Caco-2 (cell line): ENCODE measurements around the gene TSPAN31. TPM values are rescaled to one million over a fixed set of nuclear protein-coding genes. Genes with fewer than 3 reads are reported as not detected.

Experiments
- BruUV-seq: library from RNA; stranded (reverse); fragments of 400-500 nt; replicated peaks from 2 replicates; lab custom pipeline; 2021; lab: Mats Ljungman, UMichigan
- CTCF ChIA-PET: fragments of 300-600 bp; sonication (Branson Sonifier 250); formaldehyde crosslinking; loops from one replicate; lab custom pipeline; 2022; ENCODE audit warnings: antibody characterized with exemption; lab: Charles Lee
- POLR2A ChIA-PET: fragments of 300-600 bp; sonication (Branson Sonifier 250); formaldehyde crosslinking; loops from one replicate; lab custom pipeline; 2022; ENCODE audit warnings: antibody characterized with exemption; lab: Charles Lee
- DNase-seq, 2 experiments: peaks; one replicate each; pipeline versions ENCODE4 v3.0.0 to v3.0.0-alpha.2; 2020 to 2022
- H3K27me3 ChIP-seq: replicated peaks from 2 replicates; pipeline ENCODE4 v1.6.0; 2011; ENCODE audit warnings: low read length; ENCODE audit not compliant: control insufficient read depth, insufficient read depth
- H3K36me3 ChIP-seq: 2 replicates; pipeline ENCODE4 v1.5.1; 2011; ENCODE audit warnings: low read length; ENCODE audit not compliant: control insufficient read depth, insufficient read depth
- H3K4me1 ChIP-seq: fragments of 250-450 bp; sonication (Bioruptor Pico); 2 replicates; pipeline ENCODE4 v1.5.1; 2020; ENCODE audit warnings: mild to moderate bottlenecking
- H3K4me3 ChIP-seq: 2 replicates; pipeline ENCODE4 v1.5.1; 2011; ENCODE audit warnings: low read depth, mild to moderate bottlenecking, control low read depth, low read length
- H3K9me3 ChIP-seq: fragments of 250-450 bp; sonication (Bioruptor Pico); 2 replicates; pipeline ENCODE4 v1.5.1; 2020; ENCODE audit warnings: mild to moderate bottlenecking, moderate library complexity
- H3K27ac Mint-ChIP-seq: one replicate; pipeline ENCODE4 v1.8.0; 2022; ENCODE audit warnings: mixed read lengths; ENCODE audit not compliant: unreplicated experiment
- H3K27me3 Mint-ChIP-seq: one replicate; pipeline ENCODE4 v1.8.0; 2022; ENCODE audit warnings: mixed read lengths; ENCODE audit not compliant: insufficient read depth, unreplicated experiment
- H3K36me3 Mint-ChIP-seq: one replicate; pipeline ENCODE4 v1.8.0; 2022; ENCODE audit warnings: mild to moderate bottlenecking, mixed read lengths; ENCODE audit not compliant: insufficient read depth, unreplicated experiment
- H3K4me1 Mint-ChIP-seq: one replicate; pipeline ENCODE4 v1.8.0; 2022; ENCODE audit warnings: low read depth, mixed read lengths; ENCODE audit not compliant: unreplicated experiment
- H3K4me3 Mint-ChIP-seq: one replicate; pipeline ENCODE4 v1.8.0; 2022; ENCODE audit warnings: mild to moderate bottlenecking, moderate library complexity, mixed read lengths; ENCODE audit not compliant: unreplicated experiment
- H3K9me3 Mint-ChIP-seq: one replicate; pipeline ENCODE4 v1.8.0; 2022; ENCODE audit warnings: mixed read lengths; ENCODE audit not compliant: unreplicated experiment
- CTCF ChIP-seq, 2 experiments: fragments of 200-600 bp in 1 of 2; IDR thresholded peaks; 1 replicate in 1 of 2; 2 replicates in 1 of 2; pipeline versions ENCODE4 v1.5.1 to v1.8.0; 2011 to 2022; ENCODE audit warnings: antibody characterized with exemption in 1 of 2, control low read depth in 1 of 2, inconsistent platforms in 1 of 2, low read depth in 1 of 2, low read length in 1 of 2, mild to moderate bottlenecking in 1 of 2, moderate library complexity in 1 of 2; ENCODE audit not compliant: insufficient read depth in 1 of 2, severe bottlenecking in 1 of 2, unreplicated experiment in 1 of 2
- intact Hi-C: fragments of 100-400 bp; cut with micrococcal nuclease; formaldehyde crosslinking; loops from one replicate; pipeline ENCODE4 v1.10.0; 2022; ENCODE audit not compliant: unreplicated experiment
- total RNA-seq: library from RNA; stranded (reverse); gene quantifications from 2 replicates; pipeline ENCODE4 v1.2.3, GENCODE V29; 2022

The TSPAN31 gene
- total RNA-seq, 1 experiment from 2014 or later, result 23.3 TPM

GRCh38 chr12:57717846-57718640 is 26.8 kb upstream of the TSPAN31 start:
- Mint-ChIP-seq H3K27ac (no peak overlapping the region), H3K4me1 (no peaks in the 10 kb centered on the region), H3K4me3 (no peak overlapping the region), H3K9me3 (no peaks in the 10 kb centered on the region), H3K27me3 (no peaks in the 10 kb centered on the region), H3K36me3 (peaks cover 12% of the 10 kb centered on the region)
- TF ChIP-seq CTCF (IDR thresholded peaks at IDR 0.05; ENCODE audit: insufficient read depth in 1 of 2, low read depth in 1 of 2, low read length in 1 of 2, severe bottlenecking in 1 of 2, unreplicated experiment in 1 of 2), result no peak
- H3K4me1 ChIP-seq, result no peaks in the 10 kb centered on the region
- intact Hi-C loops, result no loop called here
- no peaks in the 10 kb centered on the region for H3K36me3 ChIP-seq
- ChIA-PET POLR2A (no interaction called here), CTCF (no interaction called here)
- H3K9me3 ChIP-seq, result no peaks in the 10 kb centered on the region
- BruUV-seq, result TSS peak; percentile 16
- no peak for DNase-seq
- no peak overlapping the region for H3K4me3 ChIP-seq
- no peaks in the 10 kb centered on the region for H3K27me3 ChIP-seq

GRCh38 chr12:57718641-57719528 is 26.0 kb upstream of the TSPAN31 start:
- H3K9me3 Mint-ChIP-seq, result no peaks in the 10 kb centered on the region
- POLR2A ChIA-PET, result no interaction called here
- Histone ChIP-seq H3K4me1 (no peaks in the 10 kb centered on the region), H3K27me3 (no peaks in the 10 kb centered on the region), H3K36me3 (no peaks in the 10 kb centered on the region), H3K4me3 (no peak overlapping the region), H3K9me3 (no peaks in the 10 kb centered on the region)
- intact Hi-C loops, result no loop called here
- no peak overlapping the region for H3K4me3 Mint-ChIP-seq
- BruUV-seq, result no TSS peak
- no peaks in the 10 kb centered on the region for H3K4me1 Mint-ChIP-seq
- CTCF ChIA-PET, result no interaction called here
- no peak for TF ChIP-seq CTCF (IDR thresholded peaks at IDR 0.05; ENCODE audit: insufficient read depth in 1 of 2, low read depth in 1 of 2, low read length in 1 of 2, severe bottlenecking in 1 of 2, unreplicated experiment in 1 of 2)
- no peak overlapping the region for H3K27ac Mint-ChIP-seq
- H3K27me3 Mint-ChIP-seq, result no peaks in the 10 kb centered on the region
- no peak for DNase-seq
- H3K36me3 Mint-ChIP-seq, result peaks cover 14% of the 10 kb centered on the region

- no peak for DNase-seq
- no peak for TF ChIP-seq CTCF (IDR thresholded peaks at IDR 0.05; ENCODE audit: insufficient read depth in 1 of 2, low read depth in 1 of 2, low read length in 1 of 2, severe bottlenecking in 1 of 2, unreplicated experiment in 1 of 2)
- H3K4me3 ChIP-seq, result no peak overlapping the region
- no TSS peak for BruUV-seq
- no peaks in the 10 kb centered on the region for H3K27me3 ChIP-seq
- ChIA-PET POLR2A (no interaction called here), CTCF (no interaction called here)
- Mint-ChIP-seq H3K27ac (no peak overlapping the region), H3K4me1 (no peaks in the 10 kb centered on the region), H3K4me3 (no peak overlapping the region), H3K9me3 (no peaks in the 10 kb centered on the region), H3K27me3 (no peaks in the 10 kb centered on the region), H3K36me3 (peaks cover 17% of the 10 kb centered on the region)
- H3K4me1 ChIP-seq, result no peaks in the 10 kb centered on the region
- intact Hi-C loops, result no loop called here
- no peaks in the 10 kb centered on the region for H3K36me3 ChIP-seq
- H3K9me3 ChIP-seq, result no peaks in the 10 kb centered on the region
These were observed 24.8 kb upstream of the TSPAN31 start for GRCh38 chr12:57719777-57720605.
